GM12878 (cell line): Measurements from ENCODE around the gene SERBP1. TPM values are rescaled to one million over a fixed set of nuclear protein-coding genes. Genes with fewer than 3 reads are reported as not detected.

Experiments used
- ATAC-seq: fragments of 200-7000 bp; cut with Tn5 transposase; 3 replicates; pipeline ENCODE4 v1.9.1; 2020; ENCODE audit warnings: mild to moderate bottlenecking, moderate library complexity
- BruUV-seq: library from RNA; stranded (reverse); fragments of 400-500 nt; replicated peaks from 2 replicates; lab custom pipeline; 2021; lab: Mats Ljungman, UMichigan
- CTCF ChIA-PET: fragments of 300-600 bp; sonication (Branson Sonifier 250); formaldehyde crosslinking; extraction: SDS; loops from one replicate; lab custom pipeline; 2021; ENCODE audit warnings: inconsistent platforms; lab: Yijun Ruan, JAX
- POLR2A ChIA-PET: fragments of 350-600 bp; formaldehyde crosslinking; extraction: SDS; loops from one replicate; lab custom pipeline; 2021; ENCODE audit warnings: inconsistent platforms; lab: Charles Lee
- RAD21 ChIA-PET: fragments of 300-600 bp; sonication (Branson Sonifier 250); formaldehyde crosslinking; loops from one replicate; lab custom pipeline; 2023; ENCODE audit warnings: antibody characterized with exemption; ENCODE audit not compliant: unreplicated experiment; lab: Charles Lee
- SMC1A ChIA-PET: fragments of 300-600 bp; sonication (Branson Sonifier 250); formaldehyde crosslinking; loops from one replicate; lab custom pipeline; 2023; ENCODE audit not compliant: unreplicated experiment, uncharacterized antibody; lab: Charles Lee
- DNase-seq: peaks from one replicate; pipeline ENCODE4 v3.0.0-alpha.2; 2011; ENCODE audit warnings: low read depth, low spot score
- FAIRE-seq: peaks from 3 replicates; lab custom pipeline; 2011; peaks lifted over from hg19 to GRCh38; lab: Jason Lieb, UNC
- H2AFZ ChIP-seq: 2 replicates; pipeline ENCODE4 v1.6.0; 2011; ENCODE audit warnings: low read depth, low read length, control low read depth; ENCODE audit not compliant: control insufficient read depth
- H3K27ac ChIP-seq: 2 replicates; pipeline ENCODE4 v1.5.1; 2011; ENCODE audit warnings: control low read depth; ENCODE audit not compliant: control insufficient read depth, insufficient read depth
- H3K27me3 ChIP-seq, 2 experiments: replicated peaks in 1 of 2; 2 replicates each; pipeline versions ENCODE4 v1.6.0 to v1.6.1; 2011; ENCODE audit warnings: low read length in 1 of 2; ENCODE audit not compliant: control insufficient read depth in 2 of 2, insufficient read depth in 2 of 2
- H3K36me3 ChIP-seq, 2 experiments: 2 replicates each; pipeline ENCODE4 v1.5.1; 2011; ENCODE audit warnings: low read length in 1 of 2; ENCODE audit not compliant: control insufficient read depth in 2 of 2, insufficient read depth in 2 of 2
- H3K4me1 ChIP-seq: 2 replicates; pipeline ENCODE4 v1.6.1; 2011; ENCODE audit warnings: mild to moderate bottlenecking, low read length, moderate library complexity, mixed read lengths; ENCODE audit not compliant: control insufficient read depth, insufficient read depth
- H3K4me2 ChIP-seq: 2 replicates; pipeline ENCODE4 v1.6.0; 2011; ENCODE audit warnings: control low read depth; ENCODE audit not compliant: control insufficient read depth, insufficient read depth
- H3K4me3 ChIP-seq: fragments of 200-600 bp; sonication (generic); 2 replicates; pipeline ENCODE4 v1.5.1; 2016
- H3K79me2 ChIP-seq: 2 replicates; pipeline ENCODE4 v1.6.0; 2011; ENCODE audit warnings: low read length; ENCODE audit not compliant: control insufficient read depth, insufficient read depth
- H3K9ac ChIP-seq: 2 replicates; pipeline ENCODE4 v1.8.0; 2011; ENCODE audit warnings: low read length, control low read depth, mixed read lengths; ENCODE audit not compliant: control insufficient read depth, insufficient read depth
- H3K9me3 ChIP-seq: replicated peaks from 3 replicates; pipeline ENCODE4 v1.5.1; 2011; ENCODE audit warnings: mild to moderate bottlenecking, low read length; ENCODE audit not compliant: control insufficient read depth, insufficient read depth
- H4K20me1 ChIP-seq: 2 replicates; pipeline ENCODE4 v1.6.0; 2011; ENCODE audit not compliant: control insufficient read depth, insufficient read depth
- DPF2 ChIP-seq: fragments of 450-650 bp; IDR thresholded peaks from 2 replicates; pipeline ENCODE4 v1.6.1; 2017; ENCODE audit warnings: mild to moderate bottlenecking
- EGR1 ChIP-seq, 2 experiments: IDR thresholded peaks; 1 replicate in 1 of 2; 2 replicates in 1 of 2; pipeline ENCODE4 v1.6.1; 2011 to 2012; ENCODE audit warnings: low read depth in 2 of 2, low read length in 2 of 2, borderline replicate concordance in 1 of 2, mild to moderate bottlenecking in 1 of 2, moderate library complexity in 1 of 2
- HCFC1 ChIP-seq: fragments of 150-350 bp; IDR thresholded peaks from 2 replicates; pipeline ENCODE4 v1.6.1; 2014; ENCODE audit warnings: low read length
- NR2C2 ChIP-seq: IDR thresholded peaks from 2 replicates; pipeline ENCODE4 v1.6.1; 2011; ENCODE audit warnings: borderline replicate concordance, low read depth; ENCODE audit not compliant: control insufficient read depth, insufficient read length
- RBBP5 ChIP-seq: fragments of 200-600 bp; sonication (generic); conservative IDR thresholded peaks from 2 replicates; pipeline ENCODE4 v1.6.1; 2016
- RFX5 ChIP-seq: IDR thresholded peaks from 2 replicates; pipeline ENCODE4 v1.6.1; 2011; ENCODE audit warnings: low read depth, low read length, improper control_type of control experiment
- SIX5 ChIP-seq: IDR thresholded peaks from 2 replicates; pipeline ENCODE4 v1.6.1; 2011; ENCODE audit warnings: mild to moderate bottlenecking, low read depth, low read length, moderate library complexity; ENCODE audit not compliant: severe bottlenecking
- ZNF592 ChIP-seq: fragments of 450-650 bp; IDR thresholded peaks from 2 replicates; pipeline ENCODE4 v1.6.1; 2017; ENCODE audit warnings: mild to moderate bottlenecking, moderate library complexity
- WGBS: methylation state at CpG from one replicate; pipeline ENCODE4 v1.1.6; 2016; ENCODE audit warnings: low lambda C conversion rate; ENCODE audit not compliant: insufficient replicate concordance, insufficient coverage; ENCODE audit errors: missing lambda C conversion rate; 5-methylcytosine and 5-hydroxymethylcytosine counted together
- in situ Hi-C: fragments of 300-500 bp; cut with MboI; formaldehyde crosslinking; loops from 9 replicates; pipeline ENCODE4 v1.14.3; 2018; ENCODE audit warnings: mixed read lengths
- intact Hi-C: fragments of 100-400 bp; cut with micrococcal nuclease; formaldehyde crosslinking; loops from one replicate; pipeline ENCODE4 v1.14.2; 2022; ENCODE audit not compliant: unreplicated experiment
- polyA plus RNA-seq, 11 experiments: library from polyadenylated mRNA; depleted of rRNA in 4 of 11; unstranded in 6 of 11; stranded (reverse) in 5 of 11; fragments of >200 nt; fragmentation: Nextera tagmentation in 4 of 11; fragmentation: Illumina TruSeq in 1 of 11; extraction: Ambion mirVana in 4 of 11; extraction: Trizol in 1 of 11; gene quantifications; 1 replicate in 1 of 11; 2 replicates in 10 of 11; pipeline versions ENCODE4 v1.2.1 to v1.2.3, GENCODE V29; 2011 to 2016; ENCODE audit warnings: inconsistent platforms in 2 of 11, missing spikeins in 2 of 11, low read depth in 1 of 11
- total RNA-seq, 4 experiments: library from RNA; depleted of rRNA in 3 of 4; stranded (reverse); fragments of >200 nt in 3 of 4; fragmentation: Illumina TruSeq in 1 of 4; extraction: Trizol in 1 of 4; gene quantifications; 2 replicates each; pipeline versions ENCODE4 v1.2.1 to v1.2.3, GENCODE V29; 2013 to 2021
- TF ChIP-seq, protein P1 (sequence below): fragments of 150-350 bp; IDR thresholded peaks from 2 replicates; pipeline ENCODE4 v1.6.1; 2014; ENCODE audit warnings: mild to moderate bottlenecking, low read depth, low read length
- TF ChIP-seq, protein P2 (sequence below): IDR thresholded peaks from 2 replicates; pipeline ENCODE4 v1.6.1; 2011; ENCODE audit warnings: low read depth, mild to moderate bottlenecking, low read length, moderate library complexity, borderline replicate concordance; ENCODE audit errors: extremely low read depth
- TF ChIP-seq, protein P3 (sequence below): IDR thresholded peaks from 2 replicates; pipeline ENCODE4 v1.6.1; 2011; ENCODE audit warnings: borderline replicate concordance, low read depth, mild to moderate bottlenecking, moderate library complexity, mixed read lengths, low read length; ENCODE audit not compliant: insufficient read depth; ENCODE audit errors: extremely low read length

Gene SERBP1
- total and polyA plus RNA-seq, 10 of the 15 experiments (the other 5 are each of a cell fraction or from before 2014, with no cell fraction given), result 76.7 to 509 (median 384) TPM

GRCh38 chr1:67381154-67381553, 49.0 kb downstream of the SERBP1 start:
- Histone ChIP-seq H3K79me2 (no peaks in the 10 kb centered on the region), H3K9ac (no peak overlapping the region), H2AFZ (no peak overlapping the region), H4K20me1 (no peaks in the 10 kb centered on the region), H3K27me3 (no peaks in the 10 kb centered on the region), H3K36me3 (no peaks in the 10 kb centered on the region), H3K4me3 (no peak overlapping the region), H3K27ac (no peak overlapping the region), H3K4me1 (no peaks in the 10 kb centered on the region), H3K9me3 (peaks cover 17% of the 10 kb centered on the region; the same call in 2 of the 3 replicates), H3K4me2 (no peak overlapping the region)
- no peak for TF ChIP-seq RBBP5
- TF ChIP-seq, protein P1, sequence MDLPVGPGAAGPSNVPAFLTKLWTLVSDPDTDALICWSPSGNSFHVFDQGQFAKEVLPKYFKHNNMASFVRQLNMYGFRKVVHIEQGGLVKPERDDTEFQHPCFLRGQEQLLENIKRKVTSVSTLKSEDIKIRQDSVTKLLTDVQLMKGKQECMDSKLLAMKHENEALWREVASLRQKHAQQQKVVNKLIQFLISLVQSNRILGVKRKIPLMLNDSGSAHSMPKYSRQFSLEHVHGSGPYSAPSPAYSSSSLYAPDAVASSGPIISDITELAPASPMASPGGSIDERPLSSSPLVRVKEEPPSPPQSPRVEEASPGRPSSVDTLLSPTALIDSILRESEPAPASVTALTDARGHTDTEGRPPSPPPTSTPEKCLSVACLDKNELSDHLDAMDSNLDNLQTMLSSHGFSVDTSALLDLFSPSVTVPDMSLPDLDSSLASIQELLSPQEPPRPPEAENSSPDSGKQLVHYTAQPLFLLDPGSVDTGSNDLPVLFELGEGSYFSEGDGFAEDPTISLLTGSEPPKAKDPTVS, result no peak
- no peak for TF ChIP-seq RFX5
- TF ChIP-seq HCFC1, result no peak
- no peak for TF ChIP-seq ZNF592
- TF ChIP-seq, protein P2, sequence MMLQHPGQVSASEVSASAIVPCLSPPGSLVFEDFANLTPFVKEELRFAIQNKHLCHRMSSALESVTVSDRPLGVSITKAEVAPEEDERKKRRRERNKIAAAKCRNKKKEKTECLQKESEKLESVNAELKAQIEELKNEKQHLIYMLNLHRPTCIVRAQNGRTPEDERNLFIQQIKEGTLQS, result no peak
- TF ChIP-seq, protein P3, sequence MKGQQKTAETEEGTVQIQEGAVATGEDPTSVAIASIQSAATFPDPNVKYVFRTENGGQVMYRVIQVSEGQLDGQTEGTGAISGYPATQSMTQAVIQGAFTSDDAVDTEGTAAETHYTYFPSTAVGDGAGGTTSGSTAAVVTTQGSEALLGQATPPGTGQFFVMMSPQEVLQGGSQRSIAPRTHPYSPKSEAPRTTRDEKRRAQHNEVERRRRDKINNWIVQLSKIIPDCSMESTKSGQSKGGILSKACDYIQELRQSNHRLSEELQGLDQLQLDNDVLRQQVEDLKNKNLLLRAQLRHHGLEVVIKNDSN, result no peak
- TF ChIP-seq DPF2, result no peak
- no peak for TF ChIP-seq NR2C2
- no peak for TF ChIP-seq SIX5
- no peak for TF ChIP-seq EGR1 (IDR thresholded peaks at IDR 0.05; ENCODE audit: borderline replicate concordance in 1 of 2, low read depth in 2 of 2, low read length in 2 of 2)
- ChIA-PET RAD21 (no interaction called here), SMC1A (interaction anchor here (0.5 kb wide), 1 partner anchor 175 kb away, joined by 3 read pairs; no protein-coding TSS in a partner anchor), POLR2A (no interaction called here), CTCF (interaction anchor here (0.6 to 1.5 kb wide), 2 partner anchors 35 to 715 kb away, joined by 3 to 4 read pairs; no protein-coding TSS in a partner anchor)
- FAIRE-seq (no peak), ATAC-seq (no peak), DNase-seq (no peak)
- intact Hi-C loops (no loop called here), in situ Hi-C loops (no loop called here)
- WGBS, result 61% methylated on average over 4 of the region's 4 CpGs
- BruUV-seq, result no TSS peak
